GM12878 (cell line): ENCODE results near the gene PLEKHG1. TPM values are rescaled to one million over a fixed set of nuclear protein-coding genes. Genes with fewer than 3 reads are reported as not detected.

ENCODE experiments used
- ATAC-seq: fragments of 200-7000 bp; cut with Tn5 transposase; 3 replicates; pipeline ENCODE4 v1.9.1; 2020; ENCODE audit warnings: mild to moderate bottlenecking, moderate library complexity
- BruUV-seq: library from RNA; stranded (reverse); fragments of 400-500 nt; replicated peaks from 2 replicates; lab custom pipeline; 2021; lab: Mats Ljungman, UMichigan
- CTCF ChIA-PET: fragments of 300-600 bp; sonication (Branson Sonifier 250); formaldehyde crosslinking; extraction: SDS; loops from one replicate; lab custom pipeline; 2021; ENCODE audit warnings: inconsistent platforms; lab: Yijun Ruan, JAX
- POLR2A ChIA-PET: fragments of 350-600 bp; formaldehyde crosslinking; extraction: SDS; loops from one replicate; lab custom pipeline; 2021; ENCODE audit warnings: inconsistent platforms; lab: Charles Lee
- RAD21 ChIA-PET: fragments of 300-600 bp; sonication (Branson Sonifier 250); formaldehyde crosslinking; loops from one replicate; lab custom pipeline; 2023; ENCODE audit warnings: antibody characterized with exemption; ENCODE audit not compliant: unreplicated experiment; lab: Charles Lee
- SMC1A ChIA-PET: fragments of 300-600 bp; sonication (Branson Sonifier 250); formaldehyde crosslinking; loops from one replicate; lab custom pipeline; 2023; ENCODE audit not compliant: unreplicated experiment, uncharacterized antibody; lab: Charles Lee
- DNase-seq: peaks from one replicate; pipeline ENCODE4 v3.0.0-alpha.2; 2011; ENCODE audit warnings: low read depth, low spot score
- FAIRE-seq: peaks from 3 replicates; lab custom pipeline; 2011; peaks lifted over from hg19 to GRCh38; lab: Jason Lieb, UNC
- H2AFZ ChIP-seq: 2 replicates; pipeline ENCODE4 v1.6.0; 2011; ENCODE audit warnings: low read depth, low read length, control low read depth; ENCODE audit not compliant: control insufficient read depth
- H3K27ac ChIP-seq: 2 replicates; pipeline ENCODE4 v1.5.1; 2011; ENCODE audit warnings: control low read depth; ENCODE audit not compliant: control insufficient read depth, insufficient read depth
- H3K27me3 ChIP-seq, 2 experiments: replicated peaks in 1 of 2; 2 replicates each; pipeline versions ENCODE4 v1.6.0 to v1.6.1; 2011; ENCODE audit warnings: low read length in 1 of 2; ENCODE audit not compliant: control insufficient read depth in 2 of 2, insufficient read depth in 2 of 2
- H3K36me3 ChIP-seq, 2 experiments: 2 replicates each; pipeline ENCODE4 v1.5.1; 2011; ENCODE audit warnings: low read length in 1 of 2; ENCODE audit not compliant: control insufficient read depth in 2 of 2, insufficient read depth in 2 of 2
- H3K4me1 ChIP-seq: 2 replicates; pipeline ENCODE4 v1.6.1; 2011; ENCODE audit warnings: mild to moderate bottlenecking, low read length, moderate library complexity, mixed read lengths; ENCODE audit not compliant: control insufficient read depth, insufficient read depth
- H3K4me2 ChIP-seq: 2 replicates; pipeline ENCODE4 v1.6.0; 2011; ENCODE audit warnings: control low read depth; ENCODE audit not compliant: control insufficient read depth, insufficient read depth
- H3K4me3 ChIP-seq: fragments of 200-600 bp; sonication (generic); 2 replicates; pipeline ENCODE4 v1.5.1; 2016
- H3K79me2 ChIP-seq: 2 replicates; pipeline ENCODE4 v1.6.0; 2011; ENCODE audit warnings: low read length; ENCODE audit not compliant: control insufficient read depth, insufficient read depth
- H3K9ac ChIP-seq: 2 replicates; pipeline ENCODE4 v1.8.0; 2011; ENCODE audit warnings: low read length, control low read depth, mixed read lengths; ENCODE audit not compliant: control insufficient read depth, insufficient read depth
- H3K9me3 ChIP-seq: replicated peaks from 3 replicates; pipeline ENCODE4 v1.5.1; 2011; ENCODE audit warnings: mild to moderate bottlenecking, low read length; ENCODE audit not compliant: control insufficient read depth, insufficient read depth
- H4K20me1 ChIP-seq: 2 replicates; pipeline ENCODE4 v1.6.0; 2011; ENCODE audit not compliant: control insufficient read depth, insufficient read depth
- BCL11A ChIP-seq: IDR thresholded peaks from 2 replicates; pipeline ENCODE4 v1.6.1; 2011; ENCODE audit warnings: low read depth, low read length
- EP300 ChIP-seq, 2 experiments: fragments of 150-350 bp in 1 of 2; IDR thresholded peaks; 2 replicates each; pipeline ENCODE4 v1.6.1; 2011 to 2012; ENCODE audit warnings: low read depth in 2 of 2, low read length in 2 of 2, borderline replicate concordance in 1 of 2, improper control_type of control experiment in 1 of 2, inconsistent platforms in 1 of 2; ENCODE audit not compliant: control insufficient read depth in 1 of 2
- FOXM1 ChIP-seq: IDR thresholded peaks from 2 replicates; pipeline ENCODE4 v1.6.1; 2012; ENCODE audit warnings: low read depth, mild to moderate bottlenecking, inconsistent platforms, low read length, moderate library complexity
- NR2F1 ChIP-seq: fragments of 450-650 bp; conservative IDR thresholded peaks from 2 replicates; pipeline ENCODE4 v1.6.1; 2017; ENCODE audit warnings: mild to moderate bottlenecking
- PKNOX1 ChIP-seq: fragments of 450-650 bp; IDR thresholded peaks from 2 replicates; pipeline ENCODE4 v1.6.1; 2016; ENCODE audit warnings: mild to moderate bottlenecking
- PML ChIP-seq: IDR thresholded peaks from 2 replicates; pipeline ENCODE4 v1.6.1; 2012; ENCODE audit warnings: low read length, inconsistent platforms
- POU2F2 ChIP-seq: IDR thresholded peaks from 3 replicates; pipeline ENCODE4 v1.6.1; 2011; ENCODE audit warnings: low read depth, mild to moderate bottlenecking, low read length, borderline replicate concordance
- RAD51 ChIP-seq: fragments of 450-650 bp; IDR thresholded peaks from 2 replicates; pipeline ENCODE4 v1.6.1; 2016; ENCODE audit warnings: moderate library complexity, mild to moderate bottlenecking, inconsistent platforms
- RB1 ChIP-seq: fragments of 450-650 bp; formaldehyde crosslinking; IDR thresholded peaks from 2 replicates; pipeline ENCODE4 v1.6.1; 2017; ENCODE audit warnings: mild to moderate bottlenecking, borderline replicate concordance
- SREBF2 ChIP-seq: IDR thresholded peaks from 2 replicates; pipeline ENCODE4 v1.6.1; 2012; ENCODE audit warnings: mild to moderate bottlenecking, low read length
- TBL1XR1 ChIP-seq: IDR thresholded peaks from 2 replicates; pipeline ENCODE4 v1.6.1; 2012; ENCODE audit warnings: low read depth, low read length, improper control_type of control experiment
- ZNF384 ChIP-seq: IDR thresholded peaks from 2 replicates; pipeline ENCODE4 v1.6.1; 2012; ENCODE audit warnings: low read depth, mild to moderate bottlenecking, low read length, improper control_type of control experiment, borderline replicate concordance
- WGBS: methylation state at CpG from one replicate; pipeline ENCODE4 v1.1.6; 2016; ENCODE audit warnings: low lambda C conversion rate; ENCODE audit not compliant: insufficient replicate concordance, insufficient coverage; ENCODE audit errors: missing lambda C conversion rate; 5-methylcytosine and 5-hydroxymethylcytosine counted together
- in situ Hi-C: fragments of 300-500 bp; cut with MboI; formaldehyde crosslinking; loops from 9 replicates; pipeline ENCODE4 v1.14.3; 2018; ENCODE audit warnings: mixed read lengths
- intact Hi-C: fragments of 100-400 bp; cut with micrococcal nuclease; formaldehyde crosslinking; loops from one replicate; pipeline ENCODE4 v1.14.2; 2022; ENCODE audit not compliant: unreplicated experiment
- polyA plus RNA-seq, 11 experiments: library from polyadenylated mRNA; depleted of rRNA in 4 of 11; unstranded in 6 of 11; stranded (reverse) in 5 of 11; fragments of >200 nt; fragmentation: Nextera tagmentation in 4 of 11; fragmentation: Illumina TruSeq in 1 of 11; extraction: Ambion mirVana in 4 of 11; extraction: Trizol in 1 of 11; gene quantifications; 1 replicate in 1 of 11; 2 replicates in 10 of 11; pipeline versions ENCODE4 v1.2.1 to v1.2.3, GENCODE V29; 2011 to 2016; ENCODE audit warnings: inconsistent platforms in 2 of 11, missing spikeins in 2 of 11, low read depth in 1 of 11
- total RNA-seq, 4 experiments: library from RNA; depleted of rRNA in 3 of 4; stranded (reverse); fragments of >200 nt in 3 of 4; fragmentation: Illumina TruSeq in 1 of 4; extraction: Trizol in 1 of 4; gene quantifications; 2 replicates each; pipeline versions ENCODE4 v1.2.1 to v1.2.3, GENCODE V29; 2013 to 2021
- TF ChIP-seq, protein P1 (sequence below): fragments of 450-650 bp; formaldehyde crosslinking; IDR thresholded peaks from 2 replicates; pipeline ENCODE4 v1.5.0; 2022; ENCODE audit warnings: mild to moderate bottlenecking, missing genetic modification characterization
- TF ChIP-seq, protein P2 (sequence below): fragments of 450-650 bp; IDR thresholded peaks from 2 replicates; pipeline ENCODE4 v1.6.1; 2017; ENCODE audit warnings: mild to moderate bottlenecking, moderate library complexity

Gene PLEKHG1
- total and polyA plus RNA-seq, 10 of the 15 experiments (the other 5 are each of a cell fraction or from before 2014, with no cell fraction given), result 0.77 to 17.2 (median 4.9) TPM

DNA sequence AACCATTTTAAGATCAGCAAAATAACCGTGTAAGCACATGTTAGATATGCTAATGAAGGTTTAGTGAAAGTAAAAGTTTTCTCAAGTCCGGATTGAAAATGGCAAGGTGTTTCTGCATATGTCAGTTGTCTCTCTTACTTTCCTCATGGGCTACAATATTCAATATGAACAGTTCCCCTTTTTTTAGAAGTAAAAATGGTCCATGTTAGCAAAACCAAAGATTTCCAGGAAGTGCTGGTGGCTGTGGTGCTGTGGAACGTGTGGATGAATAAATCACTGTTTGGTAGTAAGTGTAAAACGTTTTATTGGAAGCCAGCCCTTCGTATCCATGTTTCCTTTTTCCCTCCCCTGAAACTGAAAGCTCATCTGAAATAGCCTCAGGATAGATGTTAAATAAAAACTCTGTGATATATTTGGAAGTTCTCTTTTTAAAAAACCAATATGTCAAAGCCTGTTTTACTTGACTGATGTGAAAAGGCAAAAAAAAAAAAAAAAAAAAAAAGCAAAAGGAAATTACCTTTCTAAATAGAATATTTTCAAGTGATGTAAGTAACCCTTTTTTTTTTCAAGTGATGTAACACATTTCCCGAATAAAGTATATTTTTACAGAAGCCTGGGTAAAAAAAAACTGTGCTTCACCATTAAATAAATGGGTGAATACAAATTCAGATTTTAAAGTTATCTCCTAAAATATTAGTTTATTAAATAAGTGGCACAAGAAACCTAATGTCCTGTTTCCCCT, 41.9 kb downstream of the PLEKHG1 start (continued):
- TF ChIP-seq, protein P1, sequence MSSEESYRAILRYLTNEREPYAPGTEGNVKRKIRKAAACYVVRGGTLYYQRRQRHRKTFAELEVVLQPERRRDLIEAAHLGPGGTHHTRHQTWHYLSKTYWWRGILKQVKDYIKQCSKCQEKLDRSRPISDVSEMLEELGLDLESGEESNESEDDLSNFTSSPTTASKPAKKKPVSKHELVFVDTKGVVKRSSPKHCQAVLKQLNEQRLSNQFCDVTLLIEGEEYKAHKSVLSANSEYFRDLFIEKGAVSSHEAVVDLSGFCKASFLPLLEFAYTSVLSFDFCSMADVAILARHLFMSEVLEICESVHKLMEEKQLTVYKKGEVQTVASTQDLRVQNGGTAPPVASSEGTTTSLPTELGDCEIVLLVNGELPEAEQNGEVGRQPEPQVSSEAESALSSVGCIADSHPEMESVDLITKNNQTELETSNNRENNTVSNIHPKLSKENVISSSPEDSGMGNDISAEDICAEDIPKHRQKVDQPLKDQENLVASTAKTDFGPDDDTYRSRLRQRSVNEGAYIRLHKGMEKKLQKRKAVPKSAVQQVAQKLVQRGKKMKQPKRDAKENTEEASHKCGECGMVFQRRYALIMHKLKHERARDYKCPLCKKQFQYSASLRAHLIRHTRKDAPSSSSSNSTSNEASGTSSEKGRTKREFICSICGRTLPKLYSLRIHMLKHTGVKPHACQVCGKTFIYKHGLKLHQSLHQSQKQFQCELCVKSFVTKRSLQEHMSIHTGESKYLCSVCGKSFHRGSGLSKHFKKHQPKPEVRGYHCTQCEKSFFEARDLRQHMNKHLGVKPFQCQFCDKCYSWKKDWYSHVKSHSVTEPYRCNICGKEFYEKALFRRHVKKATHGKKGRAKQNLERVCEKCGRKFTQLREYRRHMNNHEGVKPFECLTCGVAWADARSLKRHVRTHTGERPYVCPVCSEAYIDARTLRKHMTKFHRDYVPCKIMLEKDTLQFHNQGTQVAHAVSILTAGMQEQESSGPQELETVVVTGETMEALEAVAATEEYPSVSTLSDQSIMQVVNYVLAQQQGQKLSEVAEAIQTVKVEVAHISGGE (CRISPR knock-in tag), result no peak
- TF ChIP-seq PKNOX1 (peak; percentile 23; the same call in 1 of the 2 replicates), PML (0 out of 2 replicates have a peak, but pooled peaks have one; percentile 36), BCL11A (no peak), ZNF384 (peak; percentile 44; the same call in 1 of the 2 replicates)

GRCh38 chr6:150646228-150646627, 46.5 kb downstream of the PLEKHG1 start:
- Histone ChIP-seq H4K20me1 (no peaks in the 10 kb centered on the region), H3K36me3 (no peaks in the 10 kb centered on the region), H3K4me3 (no peak overlapping the region), H3K9me3 (no peaks in the 10 kb centered on the region), H3K27me3 (no peaks in the 10 kb centered on the region), H3K79me2 (peaks cover 2% of the 10 kb centered on the region), H3K27ac (no peak overlapping the region), H3K9ac (no peak overlapping the region), H3K4me2 (no peak overlapping the region), H2AFZ (no peak overlapping the region), H3K4me1 (peaks cover 6% of the 10 kb centered on the region)
- CTCF ChIA-PET, result interaction anchor here (1.7 kb wide), 1 partner anchor 28 kb away, joined by 5 read pairs; no protein-coding TSS in a partner anchor
- POLR2A ChIA-PET, result no interaction called here
- 97% methylated on average over 2 of the region's 2 CpGs for WGBS
- DNase-seq (no peak), FAIRE-seq (no peak), ATAC-seq (no peak)
- BruUV-seq, result no TSS peak
- intact Hi-C loops, result no loop called here
- RAD21 ChIA-PET, result no interaction called here
- SMC1A ChIA-PET, result interaction anchor here (1.0 kb wide), 1 partner anchor 13 kb away, joined by 3 read pairs; no protein-coding TSS in a partner anchor
- in situ Hi-C loops, result no loop called here
- no peak for TF ChIP-seq EP300 (IDR thresholded peaks at IDR 0.05; ENCODE audit: borderline replicate concordance in 1 of 2, control insufficient read depth in 1 of 2, low read depth in 2 of 2, low read length in 2 of 2)
- no peak for TF ChIP-seq NR2F1
- TF ChIP-seq RAD51, result no peak
- TF ChIP-seq FOXM1, result no peak
- no peak for TF ChIP-seq TBL1XR1
- TF ChIP-seq RB1, result no peak
- TF ChIP-seq SREBF2, result no peak
- TF ChIP-seq, protein P2, sequence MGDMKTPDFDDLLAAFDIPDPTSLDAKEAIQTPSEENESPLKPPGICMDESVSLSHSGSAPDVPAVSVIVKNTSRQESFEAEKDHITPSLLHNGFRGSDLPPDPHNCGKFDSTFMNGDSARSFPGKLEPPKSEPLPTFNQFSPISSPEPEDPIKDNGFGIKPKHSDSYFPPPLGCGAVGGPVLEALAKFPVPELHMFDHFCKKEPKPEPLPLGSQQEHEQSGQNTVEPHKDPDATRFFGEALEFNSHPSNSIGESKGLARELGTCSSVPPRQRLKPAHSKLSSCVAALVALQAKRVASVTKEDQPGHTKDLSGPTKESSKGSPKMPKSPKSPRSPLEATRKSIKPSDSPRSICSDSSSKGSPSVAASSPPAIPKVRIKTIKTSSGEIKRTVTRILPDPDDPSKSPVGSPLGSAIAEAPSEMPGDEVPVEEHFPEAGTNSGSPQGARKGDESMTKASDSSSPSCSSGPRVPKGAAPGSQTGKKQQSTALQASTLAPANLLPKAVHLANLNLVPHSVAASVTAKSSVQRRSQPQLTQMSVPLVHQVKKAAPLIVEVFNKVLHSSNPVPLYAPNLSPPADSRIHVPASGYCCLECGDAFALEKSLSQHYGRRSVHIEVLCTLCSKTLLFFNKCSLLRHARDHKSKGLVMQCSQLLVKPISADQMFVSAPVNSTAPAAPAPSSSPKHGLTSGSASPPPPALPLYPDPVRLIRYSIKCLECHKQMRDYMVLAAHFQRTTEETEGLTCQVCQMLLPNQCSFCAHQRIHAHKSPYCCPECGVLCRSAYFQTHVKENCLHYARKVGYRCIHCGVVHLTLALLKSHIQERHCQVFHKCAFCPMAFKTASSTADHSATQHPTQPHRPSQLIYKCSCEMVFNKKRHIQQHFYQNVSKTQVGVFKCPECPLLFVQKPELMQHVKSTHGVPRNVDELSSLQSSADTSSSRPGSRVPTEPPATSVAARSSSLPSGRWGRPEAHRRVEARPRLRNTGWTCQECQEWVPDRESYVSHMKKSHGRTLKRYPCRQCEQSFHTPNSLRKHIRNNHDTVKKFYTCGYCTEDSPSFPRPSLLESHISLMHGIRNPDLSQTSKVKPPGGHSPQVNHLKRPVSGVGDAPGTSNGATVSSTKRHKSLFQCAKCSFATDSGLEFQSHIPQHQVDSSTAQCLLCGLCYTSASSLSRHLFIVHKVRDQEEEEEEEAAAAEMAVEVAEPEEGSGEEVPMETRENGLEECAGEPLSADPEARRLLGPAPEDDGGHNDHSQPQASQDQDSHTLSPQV, result no peak
- no peak for TF ChIP-seq POU2F2
